Measurements from ENCODE around the gene TSSK3. TPM values are rescaled to one million over a fixed set of nuclear protein-coding genes. Genes with fewer than 3 reads are reported as not detected.

Gene TSSK3
- polyA plus RNA-seq, 1 donor from 2014 or later: not detected

Other genes with a start within 250 kb of the TSSK3 start
- 29.1 TPM for gene TXLNA, start 182.9 kb upstream of the TSSK3 start, polyA plus RNA-seq
- 14.0 TPM for gene CCDC28B, start 161.9 kb upstream of the TSSK3 start, polyA plus RNA-seq
- 1.7 TPM for gene IQCC, start 156.9 kb upstream of the TSSK3 start, polyA plus RNA-seq
- gene DCDC2B, start 153.4 kb upstream of the TSSK3 start, polyA plus RNA-seq: not detected
- gene TMEM234, start 140.2 kb upstream of the TSSK3 start, polyA plus RNA-seq: 7.2 TPM
- 154 TPM for gene EIF3I, start 140.1 kb upstream of the TSSK3 start, polyA plus RNA-seq
- gene FAM167B, start 115.3 kb upstream of the TSSK3 start, polyA plus RNA-seq: not detected
- gene LCK, start 111.3 kb upstream of the TSSK3 start, polyA plus RNA-seq: 80.5 TPM
- gene HDAC1, start 70.5 kb upstream of the TSSK3 start, polyA plus RNA-seq: 183 TPM
- gene MARCKSL1, start 26.3 kb upstream of the TSSK3 start, polyA plus RNA-seq: 219 TPM
- gene FAM229A, start 54 bp upstream of the TSSK3 start, polyA plus RNA-seq: 1.7 TPM
- 41.0 TPM for gene BSDC1, start 31.9 kb downstream of the TSSK3 start, polyA plus RNA-seq
- gene ZBTB8B, start 102.5 kb downstream of the TSSK3 start, polyA plus RNA-seq: not detected
- 0.14 TPM for gene ZBTB8A, start 176.9 kb downstream of the TSSK3 start, polyA plus RNA-seq